ENCODE results near the gene UBAC1.

DNA sequence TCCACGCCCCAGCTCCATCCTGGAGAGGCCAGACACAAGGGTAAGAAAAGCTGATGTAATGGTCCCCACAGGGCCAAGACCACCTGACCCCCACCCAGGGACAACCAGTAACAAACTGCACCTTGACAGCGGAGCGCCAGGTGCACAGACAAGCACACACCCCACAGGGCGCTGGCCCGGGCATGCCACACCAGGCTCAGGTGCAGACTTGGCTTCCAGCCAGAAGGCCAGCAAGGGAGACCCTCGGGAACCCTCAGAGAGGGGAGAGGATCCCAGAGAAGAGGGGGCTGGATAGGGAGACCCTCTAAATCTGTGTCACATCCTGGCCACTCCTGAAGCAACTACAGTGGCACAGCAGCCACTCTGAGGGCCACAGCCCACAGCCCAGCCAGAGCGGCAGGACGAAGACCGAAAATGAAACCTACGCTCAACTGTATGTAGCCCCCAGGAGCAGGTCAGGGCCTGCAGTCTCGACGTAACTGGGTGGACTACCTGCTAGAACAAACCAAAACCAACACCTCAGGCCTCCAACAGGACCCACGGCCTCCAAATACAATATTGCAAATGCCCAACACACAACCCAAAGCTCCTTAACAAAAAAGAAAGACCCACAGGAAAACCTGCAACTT is 72.3 kb downstream of the UBAC1 start:
- TF ChIP-seq, protein P1, sequence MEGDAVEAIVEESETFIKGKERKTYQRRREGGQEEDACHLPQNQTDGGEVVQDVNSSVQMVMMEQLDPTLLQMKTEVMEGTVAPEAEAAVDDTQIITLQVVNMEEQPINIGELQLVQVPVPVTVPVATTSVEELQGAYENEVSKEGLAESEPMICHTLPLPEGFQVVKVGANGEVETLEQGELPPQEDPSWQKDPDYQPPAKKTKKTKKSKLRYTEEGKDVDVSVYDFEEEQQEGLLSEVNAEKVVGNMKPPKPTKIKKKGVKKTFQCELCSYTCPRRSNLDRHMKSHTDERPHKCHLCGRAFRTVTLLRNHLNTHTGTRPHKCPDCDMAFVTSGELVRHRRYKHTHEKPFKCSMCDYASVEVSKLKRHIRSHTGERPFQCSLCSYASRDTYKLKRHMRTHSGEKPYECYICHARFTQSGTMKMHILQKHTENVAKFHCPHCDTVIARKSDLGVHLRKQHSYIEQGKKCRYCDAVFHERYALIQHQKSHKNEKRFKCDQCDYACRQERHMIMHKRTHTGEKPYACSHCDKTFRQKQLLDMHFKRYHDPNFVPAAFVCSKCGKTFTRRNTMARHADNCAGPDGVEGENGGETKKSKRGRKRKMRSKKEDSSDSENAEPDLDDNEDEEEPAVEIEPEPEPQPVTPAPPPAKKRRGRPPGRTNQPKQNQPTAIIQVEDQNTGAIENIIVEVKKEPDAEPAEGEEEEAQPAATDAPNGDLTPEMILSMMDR (IDR thresholded peaks at IDR 0.05), result no peak
- TF ChIP-seq POLR2A (IDR thresholded peaks at IDR 0.05) (no peak), EP300 (IDR thresholded peaks at IDR 0.05) (no peak)
